Endothelial cell of umbilical vein (primary cell): Measurements from ENCODE around the gene THSD7B. TPM values are rescaled to one million over a fixed set of nuclear protein-coding genes. Genes with fewer than 3 reads are reported as not detected.
"Not testable (repeated sequence)": the region's sequence is repeated elsewhere in the genome, so short reads cannot be mapped to it uniquely, and the experiment has no call there.

Experiments used
- BruUV-seq: library from RNA; stranded (reverse); fragments of 400-500 nt; replicated peaks from 2 replicates; lab custom pipeline; 2021; lab: Mats Ljungman, UMichigan
- CTCF ChIA-PET: fragments of 300-600, 350-600 bp; sonication (Branson Sonifier 250); formaldehyde crosslinking; loops from one replicate; lab custom pipeline; 2021; ENCODE audit warnings: antibody characterized with exemption, inconsistent platforms; lab: Charles Lee
- POLR2A ChIA-PET: fragments of 300-600, 350-600 bp; sonication (Branson Sonifier 250); formaldehyde crosslinking; loops from one replicate; lab custom pipeline; 2021; ENCODE audit warnings: antibody characterized with exemption, inconsistent platforms; lab: Charles Lee
- DNase-seq: peaks from one replicate; pipeline ENCODE4 v3.0.0-alpha.2; 2011; ENCODE audit warnings: low read depth, low spot score
- FAIRE-seq: peaks from 2 replicates; lab custom pipeline; 2011; peaks lifted over from hg19 to GRCh38; lab: Jason Lieb, UNC
- H2AFZ ChIP-seq: 2 replicates; pipeline ENCODE4 v1.6.0; 2012; ENCODE audit warnings: low read depth, low read length, control low read depth, inconsistent platforms
- H3K27ac ChIP-seq: 2 replicates; pipeline ENCODE4 v1.5.1; 2011; ENCODE audit warnings: low read depth, mild to moderate bottlenecking, control low read depth, low read length, moderate library complexity; ENCODE audit not compliant: insufficient read depth
- H3K27me3 ChIP-seq, 2 experiments: 2 replicates each; pipeline versions ENCODE4 v1.6.0 to v1.6.1; 2011; ENCODE audit warnings: low read length in 2 of 2, mixed read lengths in 1 of 2; ENCODE audit not compliant: control insufficient read depth in 2 of 2, insufficient read depth in 2 of 2
- H3K36me3 ChIP-seq, 2 experiments: 2 replicates in 1 of 2; 3 replicates in 1 of 2; pipeline ENCODE4 v1.5.1; 2011; ENCODE audit warnings: low read length in 2 of 2, mild to moderate bottlenecking in 1 of 2, moderate library complexity in 1 of 2; ENCODE audit not compliant: control insufficient read depth in 2 of 2, insufficient read depth in 2 of 2; ENCODE audit errors: extremely low read depth in 1 of 2
- H3K4me1 ChIP-seq: 3 replicates; pipeline ENCODE4 v1.5.1; 2011; ENCODE audit warnings: mild to moderate bottlenecking, low read length; ENCODE audit not compliant: control insufficient read depth, insufficient read depth; ENCODE audit errors: extremely low read depth
- H3K4me2 ChIP-seq: 2 replicates; pipeline ENCODE4 v1.6.1; 2011; ENCODE audit warnings: low read length, control low read depth, mixed read lengths; ENCODE audit not compliant: insufficient read depth
- H3K4me3 ChIP-seq, 3 experiments: fragments of 200-600 bp in 1 of 3; sonication (generic), shearing (Covaris generic) in 1 of 3; replicated peaks in 1 of 3; 2 replicates each; pipeline ENCODE4 v1.5.1; 2011 to 2016; ENCODE audit warnings: control low read depth in 3 of 3, low read length in 3 of 3, mild to moderate bottlenecking in 2 of 3, inconsistent platforms in 1 of 3, low read depth in 1 of 3, moderate library complexity in 1 of 3; ENCODE audit not compliant: insufficient read depth in 1 of 3
- H3K79me2 ChIP-seq: 2 replicates; pipeline ENCODE4 v1.6.0; 2012; ENCODE audit warnings: low read length, inconsistent platforms; ENCODE audit not compliant: control insufficient read depth, insufficient read depth
- H3K9ac ChIP-seq: replicated peaks from 2 replicates; pipeline ENCODE3; 2011; ENCODE audit warnings: low read length, control low read depth; ENCODE audit not compliant: insufficient read depth; ENCODE audit errors: extremely low read depth
- H3K9me1 ChIP-seq: replicated peaks from 3 replicates; pipeline ENCODE4 v1.6.0; 2011; ENCODE audit warnings: mild to moderate bottlenecking, low read length; ENCODE audit not compliant: control insufficient read depth, insufficient read depth; ENCODE audit errors: extremely low read depth
- H3K9me3 ChIP-seq: replicated peaks from 2 replicates; pipeline ENCODE4 v1.5.1; 2012; ENCODE audit warnings: low read length, inconsistent platforms; ENCODE audit not compliant: control insufficient read depth, insufficient read depth
- H4K20me1 ChIP-seq: replicated peaks from 2 replicates; pipeline ENCODE3; 2011; ENCODE audit warnings: mild to moderate bottlenecking, low read length; ENCODE audit not compliant: control insufficient read depth, insufficient read depth; ENCODE audit errors: extremely low read depth
- EZH2 ChIP-seq: IDR thresholded peaks from 2 replicates; pipeline ENCODE4 v1.6.1; 2012; ENCODE audit warnings: borderline replicate concordance, low read depth, mild to moderate bottlenecking, moderate library complexity, low read length, inconsistent platforms; ENCODE audit not compliant: severe bottlenecking
- FOS ChIP-seq: IDR thresholded peaks from 2 replicates; pipeline ENCODE4 v1.6.1; 2011; ENCODE audit warnings: mild to moderate bottlenecking, low read length, moderate library complexity, borderline replicate concordance; ENCODE audit not compliant: insufficient read depth
- GATA2 ChIP-seq: IDR thresholded peaks from 2 replicates; pipeline ENCODE4 v1.7.0; 2011; ENCODE audit warnings: low read depth, mild to moderate bottlenecking, moderate library complexity, mixed read lengths, low read length; ENCODE audit not compliant: insufficient read length, insufficient read depth
- JUN ChIP-seq: IDR thresholded peaks from 2 replicates; pipeline ENCODE4 v1.6.1; 2011; ENCODE audit warnings: borderline replicate concordance, low read depth; ENCODE audit not compliant: insufficient read length, insufficient read depth
- MYC ChIP-seq: IDR thresholded peaks from one replicate; pipeline ENCODE4 v1.6.1; 2011; ENCODE audit warnings: mild to moderate bottlenecking, low read depth, low read length
- POLR2A ChIP-seq: IDR thresholded peaks from 2 replicates; pipeline ENCODE4 v1.6.1; 2012; ENCODE audit warnings: low read depth, mild to moderate bottlenecking, control low read depth, low read length
- POLR2AphosphoS5 ChIP-seq: IDR thresholded peaks from 2 replicates; pipeline ENCODE4 v1.6.1; 2012; ENCODE audit warnings: low read depth, mild to moderate bottlenecking, control low read depth, low read length, moderate library complexity; ENCODE audit not compliant: insufficient read depth
- dilution Hi-C: fragments of 300-500 bp; cut with MboI; formaldehyde crosslinking; loops from one replicate; pipeline ENCODE4 v1.15.0; 2019; ENCODE audit warnings: low sequenced_read_pairs; ENCODE audit not compliant: extremely low pct_ligation_motif_present
- intact Hi-C: fragments of 100-400 bp; cut with micrococcal nuclease; formaldehyde crosslinking; loops from one replicate; pipeline ENCODE4 v1.10.0; 2022
- polyA plus RNA-seq, 4 experiments: library from polyadenylated mRNA; depleted of rRNA in 3 of 4; stranded (reverse) in 3 of 4; unstranded in 1 of 4; fragments of >200 nt; gene quantifications; 2 replicates each; pipeline versions ENCODE4 v1.2.1 to v1.2.3, GENCODE V29; 2011 to 2012; ENCODE audit warnings: missing spikeins in 1 of 4
- total RNA-seq: library from RNA; stranded (reverse); gene quantifications from 2 replicates; pipeline ENCODE4 v1.2.3, GENCODE V29; 2021
- TF ChIP-seq, protein P1 (sequence below), 2 donors: IDR thresholded peaks; 1 replicate in 1 of 2; 2 replicates in 1 of 2; pipeline ENCODE4 v1.5.1; 2011; ENCODE audit warnings: low read length in 2 of 2, mild to moderate bottlenecking in 2 of 2, moderate library complexity in 2 of 2, control low read depth in 1 of 2, inconsistent platforms in 1 of 2, low read depth in 1 of 2; ENCODE audit not compliant: insufficient read depth in 1 of 2; ENCODE audit errors: extremely low read depth in 1 of 2
- TF ChIP-seq, protein P2 (sequence below): IDR thresholded peaks from 2 replicates; pipeline ENCODE4 v1.6.1; 2011; ENCODE audit not compliant: insufficient read depth, insufficient read length

The THSD7B gene
- total and polyA plus RNA-seq, 2 donors (not counting 3 experiments of a cell fraction or from before 2014, with no cell fraction given), result 0.04 TPM; not detected in 1

DNA sequence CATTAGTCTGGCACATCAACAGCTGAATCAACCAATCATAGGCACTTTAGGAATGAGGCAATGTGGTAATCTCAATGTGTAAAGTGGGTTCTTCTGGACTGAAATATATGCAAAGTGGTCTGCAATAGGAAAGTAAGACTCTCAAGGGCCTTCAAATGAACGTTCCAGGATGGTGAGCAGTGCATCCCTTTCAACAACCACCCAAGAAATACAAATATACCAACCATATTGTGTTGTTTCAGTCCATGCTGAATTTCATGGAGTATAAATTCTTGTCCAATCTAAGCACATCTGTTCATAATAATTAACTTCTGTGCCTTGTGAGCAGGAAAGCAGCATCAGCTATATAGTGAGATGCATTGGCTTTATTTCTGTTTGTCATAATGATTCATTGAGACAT is 556.2 kb downstream of the THSD7B start:
- no peak overlapping the region for H2AFZ ChIP-seq
- CTCF ChIA-PET, result no interaction called here
- no peaks in the 10 kb centered on the region for H3K9me3 ChIP-seq
- H3K36me3 ChIP-seq, result no peaks in the 10 kb centered on the region
- FAIRE-seq (no peak), DNase-seq (no peak)
- no peaks in the 10 kb centered on the region for H3K9me1 ChIP-seq
- BruUV-seq, result no TSS peak
- H3K4me3 ChIP-seq, result no peak overlapping the region
- intact Hi-C loops, result no loop called here
- H3K4me2 ChIP-seq, result no peak overlapping the region
- H4K20me1 ChIP-seq, result no peaks in the 10 kb centered on the region
- no peak overlapping the region for H3K27ac ChIP-seq
- dilution Hi-C loops, result no loop called here
- H3K9ac ChIP-seq, result no peak overlapping the region
- H3K27me3 ChIP-seq, result no peaks in the 10 kb centered on the region
- no peaks in the 10 kb centered on the region for H3K79me2 ChIP-seq
- POLR2A ChIA-PET, result no interaction called here
- H3K4me1 ChIP-seq, result no peaks in the 10 kb centered on the region
- TF ChIP-seq GATA2, result no peak
- TF ChIP-seq POLR2A, result no peak
- TF ChIP-seq JUN, result no peak
- TF ChIP-seq, protein P1, sequence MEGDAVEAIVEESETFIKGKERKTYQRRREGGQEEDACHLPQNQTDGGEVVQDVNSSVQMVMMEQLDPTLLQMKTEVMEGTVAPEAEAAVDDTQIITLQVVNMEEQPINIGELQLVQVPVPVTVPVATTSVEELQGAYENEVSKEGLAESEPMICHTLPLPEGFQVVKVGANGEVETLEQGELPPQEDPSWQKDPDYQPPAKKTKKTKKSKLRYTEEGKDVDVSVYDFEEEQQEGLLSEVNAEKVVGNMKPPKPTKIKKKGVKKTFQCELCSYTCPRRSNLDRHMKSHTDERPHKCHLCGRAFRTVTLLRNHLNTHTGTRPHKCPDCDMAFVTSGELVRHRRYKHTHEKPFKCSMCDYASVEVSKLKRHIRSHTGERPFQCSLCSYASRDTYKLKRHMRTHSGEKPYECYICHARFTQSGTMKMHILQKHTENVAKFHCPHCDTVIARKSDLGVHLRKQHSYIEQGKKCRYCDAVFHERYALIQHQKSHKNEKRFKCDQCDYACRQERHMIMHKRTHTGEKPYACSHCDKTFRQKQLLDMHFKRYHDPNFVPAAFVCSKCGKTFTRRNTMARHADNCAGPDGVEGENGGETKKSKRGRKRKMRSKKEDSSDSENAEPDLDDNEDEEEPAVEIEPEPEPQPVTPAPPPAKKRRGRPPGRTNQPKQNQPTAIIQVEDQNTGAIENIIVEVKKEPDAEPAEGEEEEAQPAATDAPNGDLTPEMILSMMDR (IDR thresholded peaks at IDR 0.05; ENCODE audit: extremely low read depth in 1 of 2, insufficient read depth in 1 of 2, low read depth in 1 of 2, low read length in 2 of 2), result no peak
- TF ChIP-seq MYC, result no peak
- no peak for TF ChIP-seq FOS
- TF ChIP-seq POLR2AphosphoS5, result no peak
- no peak for TF ChIP-seq EZH2
- TF ChIP-seq, protein P2, sequence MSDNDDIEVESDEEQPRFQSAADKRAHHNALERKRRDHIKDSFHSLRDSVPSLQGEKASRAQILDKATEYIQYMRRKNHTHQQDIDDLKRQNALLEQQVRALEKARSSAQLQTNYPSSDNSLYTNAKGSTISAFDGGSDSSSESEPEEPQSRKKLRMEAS, result no peak

DNA sequence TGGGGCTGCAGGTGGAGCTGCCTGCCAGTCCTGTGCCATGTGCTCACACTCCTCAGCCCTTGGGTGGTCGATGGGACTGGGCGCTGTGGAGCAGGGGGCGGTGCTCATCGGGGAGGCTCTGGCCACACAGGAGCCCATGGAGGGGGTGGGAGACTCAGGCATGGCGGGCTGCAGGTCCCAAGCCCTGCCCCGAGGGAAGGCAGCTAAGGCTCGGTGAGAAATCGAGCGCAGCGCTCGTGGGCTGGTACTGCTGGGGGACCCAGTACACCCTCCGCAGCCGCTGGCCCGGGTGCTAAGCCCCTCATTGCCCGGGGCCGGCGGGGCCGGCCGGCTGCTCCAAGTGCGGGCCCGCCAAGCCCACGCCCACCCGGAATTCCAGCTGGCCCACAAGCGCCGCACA is 566.2 kb downstream of the THSD7B start:
- H3K36me3 ChIP-seq, CTCF ChIA-PET, FAIRE-seq, POLR2A ChIA-PET, H3K9ac ChIP-seq, H3K4me3 ChIP-seq, H3K27ac ChIP-seq, H3K4me1 ChIP-seq, H3K79me2 ChIP-seq, H3K27me3 ChIP-seq, intact Hi-C loops, dilution Hi-C loops, H3K9me3 ChIP-seq, BruUV-seq, H3K9me1 ChIP-seq, DNase-seq, H3K4me2 ChIP-seq, H4K20me1 ChIP-seq, H2AFZ ChIP-seq: not testable (repeated sequence)
